ENCODE results near the gene RUNX3. TPM values are rescaled to one million over a fixed set of nuclear protein-coding genes. Genes with fewer than 3 reads are reported as not detected.

The RUNX3 gene
- total RNA-seq, 1 experiment from 2014 or later = 1.5 TPM

GRCh38 chr1:24969596-24970398 lies 39.7 kb upstream of the RUNX3 start:
- POLR2A ChIA-PET = no interaction called here
- Mint-ChIP-seq H3K4me1 (peaks cover 33% of the 10 kb centered on the region), H3K27me3 (ENCODE audit: low read depth) (no peaks in the 10 kb centered on the region), H3K4me3 (no peak overlapping the region), H3K9me3 (peaks cover 9% of the 10 kb centered on the region), H3K36me3 (peaks cover 7% of the 10 kb centered on the region), H3K27ac (no peak overlapping the region)
- CTCF ChIA-PET = interaction anchor here (0.6 to 4.4 kb wide), 14 partner anchors 9 to 281 kb away, joined by 3 to 23 read pairs (median 4); partner anchors contain the start of gene RUNX3
- TF ChIP-seq ZNF423 (CRISPR knock-in tag; IDR thresholded peaks at IDR 0.05) (no peak), MXD4 (CRISPR knock-in tag; IDR thresholded peaks at IDR 0.05; ENCODE audit: borderline replicate concordance) (no peak), ERG (CRISPR knock-in tag; IDR thresholded peaks at IDR 0.05) (no peak), MLX (CRISPR knock-in tag; IDR thresholded peaks at IDR 0.05) (no peak), NFYB (CRISPR knock-in tag; conservative IDR thresholded peaks at IDR 0.05; ENCODE audit: low read depth) (no peak), NFE2L1 (CRISPR knock-in tag; IDR thresholded peaks at IDR 0.05) (no peak), ZNF219 (CRISPR knock-in tag; IDR thresholded peaks at IDR 0.05; ENCODE audit: borderline replicate concordance) (no peak), E2F5 (CRISPR knock-in tag; IDR thresholded peaks at IDR 0.05) (no peak), GABPB1 (CRISPR knock-in tag; IDR thresholded peaks at IDR 0.05) (no peak), JAZF1 (CRISPR knock-in tag; IDR thresholded peaks at IDR 0.05) (no peak)
- ATAC-seq (peak; percentile 51), DNase-seq (ENCODE audit: low spot score) (no peak)

GRCh38 chr1:24968941-24969585 lies 39.0 kb upstream of the RUNX3 start:
- Mint-ChIP-seq H3K27me3 (ENCODE audit: low read depth) (no peaks in the 10 kb centered on the region), H3K4me1 (peaks cover 36% of the 10 kb centered on the region), H3K4me3 (no peak overlapping the region), H3K9me3 (peaks cover 2% of the 10 kb centered on the region), H3K36me3 (no peaks in the 10 kb centered on the region; the same call in 1 of the 2 replicates), H3K27ac (no peak overlapping the region)
- ATAC-seq (no peak), DNase-seq (ENCODE audit: low spot score) (no peak)
- ChIA-PET POLR2A (no interaction called here), CTCF (interaction anchor here (0.9 to 4.4 kb wide), 8 partner anchors 9 to 121 kb away, joined by 3 to 23 read pairs (median 3); partner anchors contain the start of gene RUNX3)
- TF ChIP-seq ATF3 (CRISPR knock-in tag; conservative IDR thresholded peaks at IDR 0.05) (no peak), MXD4 (CRISPR knock-in tag; IDR thresholded peaks at IDR 0.05; ENCODE audit: borderline replicate concordance) (no peak), AR (CRISPR knock-in tag; IDR thresholded peaks at IDR 0.05) (no peak), NFATC4 (CRISPR knock-in tag; IDR thresholded peaks at IDR 0.05) (no peak), JAZF1 (CRISPR knock-in tag; IDR thresholded peaks at IDR 0.05) (no peak), GTF2I (CRISPR knock-in tag; conservative IDR thresholded peaks at IDR 0.05) (no peak), SP1 (CRISPR knock-in tag; conservative IDR thresholded peaks at IDR 0.05) (no peak), ETV6 (CRISPR knock-in tag; IDR thresholded peaks at IDR 0.05) (no peak), GABPB1 (CRISPR knock-in tag; IDR thresholded peaks at IDR 0.05) (no peak)
- TF ChIP-seq, protein P1, sequence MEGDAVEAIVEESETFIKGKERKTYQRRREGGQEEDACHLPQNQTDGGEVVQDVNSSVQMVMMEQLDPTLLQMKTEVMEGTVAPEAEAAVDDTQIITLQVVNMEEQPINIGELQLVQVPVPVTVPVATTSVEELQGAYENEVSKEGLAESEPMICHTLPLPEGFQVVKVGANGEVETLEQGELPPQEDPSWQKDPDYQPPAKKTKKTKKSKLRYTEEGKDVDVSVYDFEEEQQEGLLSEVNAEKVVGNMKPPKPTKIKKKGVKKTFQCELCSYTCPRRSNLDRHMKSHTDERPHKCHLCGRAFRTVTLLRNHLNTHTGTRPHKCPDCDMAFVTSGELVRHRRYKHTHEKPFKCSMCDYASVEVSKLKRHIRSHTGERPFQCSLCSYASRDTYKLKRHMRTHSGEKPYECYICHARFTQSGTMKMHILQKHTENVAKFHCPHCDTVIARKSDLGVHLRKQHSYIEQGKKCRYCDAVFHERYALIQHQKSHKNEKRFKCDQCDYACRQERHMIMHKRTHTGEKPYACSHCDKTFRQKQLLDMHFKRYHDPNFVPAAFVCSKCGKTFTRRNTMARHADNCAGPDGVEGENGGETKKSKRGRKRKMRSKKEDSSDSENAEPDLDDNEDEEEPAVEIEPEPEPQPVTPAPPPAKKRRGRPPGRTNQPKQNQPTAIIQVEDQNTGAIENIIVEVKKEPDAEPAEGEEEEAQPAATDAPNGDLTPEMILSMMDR (IDR thresholded peaks at IDR 0.05) = no peak
- TF ChIP-seq, protein P2, sequence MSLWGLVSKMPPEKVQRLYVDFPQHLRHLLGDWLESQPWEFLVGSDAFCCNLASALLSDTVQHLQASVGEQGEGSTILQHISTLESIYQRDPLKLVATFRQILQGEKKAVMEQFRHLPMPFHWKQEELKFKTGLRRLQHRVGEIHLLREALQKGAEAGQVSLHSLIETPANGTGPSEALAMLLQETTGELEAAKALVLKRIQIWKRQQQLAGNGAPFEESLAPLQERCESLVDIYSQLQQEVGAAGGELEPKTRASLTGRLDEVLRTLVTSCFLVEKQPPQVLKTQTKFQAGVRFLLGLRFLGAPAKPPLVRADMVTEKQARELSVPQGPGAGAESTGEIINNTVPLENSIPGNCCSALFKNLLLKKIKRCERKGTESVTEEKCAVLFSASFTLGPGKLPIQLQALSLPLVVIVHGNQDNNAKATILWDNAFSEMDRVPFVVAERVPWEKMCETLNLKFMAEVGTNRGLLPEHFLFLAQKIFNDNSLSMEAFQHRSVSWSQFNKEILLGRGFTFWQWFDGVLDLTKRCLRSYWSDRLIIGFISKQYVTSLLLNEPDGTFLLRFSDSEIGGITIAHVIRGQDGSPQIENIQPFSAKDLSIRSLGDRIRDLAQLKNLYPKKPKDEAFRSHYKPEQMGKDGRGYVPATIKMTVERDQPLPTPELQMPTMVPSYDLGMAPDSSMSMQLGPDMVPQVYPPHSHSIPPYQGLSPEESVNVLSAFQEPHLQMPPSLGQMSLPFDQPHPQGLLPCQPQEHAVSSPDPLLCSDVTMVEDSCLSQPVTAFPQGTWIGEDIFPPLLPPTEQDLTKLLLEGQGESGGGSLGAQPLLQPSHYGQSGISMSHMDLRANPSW (CRISPR knock-in tag; conservative IDR thresholded peaks at IDR 0.05; ENCODE audit: low read depth) = no peak

Data from WTC11 (cell line).